ENCODE results near the gene SLC5A10. TPM values are rescaled to one million over a fixed set of nuclear protein-coding genes. Genes with fewer than 3 reads are reported as not detected.
"Not testable (repeated sequence)": the region's sequence is repeated elsewhere in the genome, so short reads cannot be mapped to it uniquely, and the experiment has no call there.

Gene SLC5A10
- total RNA-seq, 1 experiment from 2014 or later: not detected

GRCh38 chr17:19044643-19045042 lies 92.7 kb downstream of the SLC5A10 start:
- not testable (repeated sequence) for H3K14ac ChIP-seq (ENCODE audit: insufficient read depth, low read length); H3K27me3 ChIP-seq (ENCODE audit: insufficient read depth, low read length); DNase-seq; H2BK15ac ChIP-seq (ENCODE audit: low read depth, low read length); H4K5ac ChIP-seq (ENCODE audit: insufficient read length, low read depth, low read length); H3K27me3 Mint-ChIP-seq (ENCODE audit: low read depth); H3K79me2 ChIP-seq (ENCODE audit: insufficient read depth, low read length); H4K8ac ChIP-seq (replicated peaks; ENCODE audit: insufficient read length, low read depth, low read length); H3T11ph ChIP-seq (ENCODE audit: low read length); H3K9ac ChIP-seq (ENCODE audit: extremely low read depth, insufficient read length, low read length); H3K79me1 ChIP-seq (ENCODE audit: insufficient read depth, low read depth, low read length, poor library complexity, severe bottlenecking); H2BK12ac ChIP-seq (ENCODE audit: insufficient read length, low read depth, low read length); H3K9me3 ChIP-seq (ENCODE audit: control insufficient read depth, low read depth, low read length); H2AK5ac ChIP-seq (ENCODE audit: insufficient read length, low read length); H3K4me3 Mint-ChIP-seq; H4K91ac ChIP-seq (ENCODE audit: insufficient read length, low read depth, low read length); H4K20me1 ChIP-seq (ENCODE audit: control insufficient read depth, insufficient read depth, insufficient read length); H2BK20ac ChIP-seq (ENCODE audit: low read depth, low read length, poor library complexity, severe bottlenecking); H3K4ac ChIP-seq (ENCODE audit: low read depth, low read length); H3K23ac ChIP-seq (ENCODE audit: insufficient read length, low read depth, low read length); H3K4me2 ChIP-seq (ENCODE audit: insufficient read depth, insufficient read length, low read length); H3K18ac ChIP-seq (ENCODE audit: insufficient read length, low read depth, low read length); H2AFZ ChIP-seq (ENCODE audit: low read length); H3K9me3 Mint-ChIP-seq; H3K27ac ChIP-seq (ENCODE audit: insufficient read length, low read depth, low read length); H3K27ac Mint-ChIP-seq; H3K36me3 Mint-ChIP-seq (ENCODE audit: insufficient read depth in 1 of 3, low read depth in 3 of 3); H3K56ac ChIP-seq (ENCODE audit: insufficient read length, low read depth, low read length); H3K4me1 Mint-ChIP-seq; H2BK120ac ChIP-seq (ENCODE audit: low read depth, low read length, poor library complexity, severe bottlenecking); H3K23me2 ChIP-seq (ENCODE audit: insufficient read length, low read depth, low read length, poor library complexity, severe bottlenecking); H3K4me1 ChIP-seq (ENCODE audit: insufficient read depth, low read length); H2BK5ac ChIP-seq (ENCODE audit: insufficient read length, low read length)
- WGBS (ENCODE audit: extremely low coverage, insufficient read length, low lambda C conversion rate): no CpG with 5 or more reads among the region's 9 CpGs

- H3K14ac ChIP-seq (ENCODE audit: insufficient read depth, low read length); H4K91ac ChIP-seq (ENCODE audit: insufficient read length, low read depth, low read length); H3K4me1 Mint-ChIP-seq; H4K20me1 ChIP-seq (ENCODE audit: control insufficient read depth, insufficient read depth, insufficient read length); H3T11ph ChIP-seq (ENCODE audit: low read length); H2BK15ac ChIP-seq (ENCODE audit: low read depth, low read length); H3K23me2 ChIP-seq (ENCODE audit: insufficient read length, low read depth, low read length, poor library complexity, severe bottlenecking); H3K79me2 ChIP-seq (ENCODE audit: insufficient read depth, low read length); H3K4me2 ChIP-seq (ENCODE audit: insufficient read depth, insufficient read length, low read length); H2AK5ac ChIP-seq (ENCODE audit: insufficient read length, low read length); H2AFZ ChIP-seq (ENCODE audit: low read length); H4K8ac ChIP-seq (replicated peaks; ENCODE audit: insufficient read length, low read depth, low read length); H3K4me1 ChIP-seq (ENCODE audit: insufficient read depth, low read length); DNase-seq; H4K5ac ChIP-seq (ENCODE audit: insufficient read length, low read depth, low read length); H2BK12ac ChIP-seq (ENCODE audit: insufficient read length, low read depth, low read length); H3K18ac ChIP-seq (ENCODE audit: insufficient read length, low read depth, low read length); H3K9me3 ChIP-seq (ENCODE audit: control insufficient read depth, low read depth, low read length); H3K9ac ChIP-seq (ENCODE audit: extremely low read depth, insufficient read length, low read length); H3K4me3 Mint-ChIP-seq; H2BK20ac ChIP-seq (ENCODE audit: low read depth, low read length, poor library complexity, severe bottlenecking); H3K4ac ChIP-seq (ENCODE audit: low read depth, low read length); H3K79me1 ChIP-seq (ENCODE audit: insufficient read depth, low read depth, low read length, poor library complexity, severe bottlenecking); H3K56ac ChIP-seq (ENCODE audit: insufficient read length, low read depth, low read length); H2BK5ac ChIP-seq (ENCODE audit: insufficient read length, low read length); H3K27me3 ChIP-seq (ENCODE audit: insufficient read depth, low read length); H3K9me3 Mint-ChIP-seq; H3K36me3 Mint-ChIP-seq (ENCODE audit: insufficient read depth in 1 of 3, low read depth in 3 of 3); H3K27ac Mint-ChIP-seq; H3K23ac ChIP-seq (ENCODE audit: insufficient read length, low read depth, low read length); H3K27ac ChIP-seq (ENCODE audit: insufficient read length, low read depth, low read length); H2BK120ac ChIP-seq (ENCODE audit: low read depth, low read length, poor library complexity, severe bottlenecking); H3K27me3 Mint-ChIP-seq (ENCODE audit: low read depth): not testable (repeated sequence)
- WGBS (ENCODE audit: extremely low coverage, insufficient read length, low lambda C conversion rate): no CpG with 5 or more reads among the region's 12 CpGs
Measured at GRCh38 chr17:19046782-19047375, 94.9 kb downstream of the SLC5A10 start, which contains the start of gene GRAP. Gene GRAP (minus strand): TSS chr17:19046957. CDS start chr17:19046926, 31 bp downstream.
